MCF 10A (cell line): Measurements from ENCODE around the gene OR2V2. TPM values are rescaled to one million over a fixed set of nuclear protein-coding genes. Genes with fewer than 3 reads are reported as not detected.

Source experiments
- BruUV-seq: library from RNA; stranded (reverse); fragments of 400-500 nt; replicated peaks from 2 replicates; lab custom pipeline; 2021; lab: Mats Ljungman, UMichigan
- CTCF ChIA-PET: fragments of 300-600 bp; sonication (Branson Sonifier 250); formaldehyde crosslinking; extraction: SDS; loops from one replicate; lab custom pipeline; 2021; ENCODE audit warnings: antibody characterized with exemption, inconsistent platforms; lab: Yijun Ruan, JAX
- POLR2A ChIA-PET: fragments of 300-600, 350-650 bp; sonication (Branson Sonifier 250); formaldehyde crosslinking; extraction: SDS; loops from one replicate; lab custom pipeline; 2020; ENCODE audit warnings: antibody characterized with exemption, inconsistent platforms; lab: Yijun Ruan, JAX
- DNase-seq: peaks from one replicate; pipeline ENCODE4 v3.0.0-alpha.2; 2018; ENCODE audit not compliant: unreplicated experiment
- H3K27ac Mint-ChIP-seq: one replicate; pipeline ENCODE4 v1.8.0; 2022; ENCODE audit warnings: mild to moderate bottlenecking, low read depth, mixed read lengths; ENCODE audit not compliant: unreplicated experiment
- H3K27me3 Mint-ChIP-seq: one replicate; pipeline ENCODE4 v1.8.0; 2022; ENCODE audit warnings: mixed read lengths; ENCODE audit not compliant: insufficient read depth, unreplicated experiment
- H3K36me3 Mint-ChIP-seq: one replicate; pipeline ENCODE4 v1.8.0; 2022; ENCODE audit warnings: mild to moderate bottlenecking, moderate library complexity, mixed read lengths; ENCODE audit not compliant: insufficient read depth, unreplicated experiment
- H3K4me1 Mint-ChIP-seq: one replicate; pipeline ENCODE4 v1.8.0; 2022; ENCODE audit warnings: mixed read lengths; ENCODE audit not compliant: insufficient read depth, unreplicated experiment
- H3K4me3 Mint-ChIP-seq: one replicate; pipeline ENCODE4 v1.8.0; 2022; ENCODE audit warnings: mild to moderate bottlenecking, moderate library complexity, mixed read lengths; ENCODE audit not compliant: unreplicated experiment
- H3K9me3 Mint-ChIP-seq: one replicate; pipeline ENCODE4 v1.8.0; 2022; ENCODE audit warnings: mixed read lengths; ENCODE audit not compliant: unreplicated experiment
- intact Hi-C: fragments of 100-400 bp; cut with micrococcal nuclease; formaldehyde crosslinking; loops from 2 replicates; pipeline ENCODE4 v1.14.1; 2022
- total RNA-seq: library from RNA; stranded (reverse); gene quantifications from 2 replicates; pipeline ENCODE4 v1.2.3, GENCODE V29; 2022
- TF ChIP-seq, protein P1 (sequence below): fragments of 200-600 bp; IDR thresholded peaks from one replicate; pipeline ENCODE4 v1.8.0; 2022; ENCODE audit warnings: antibody characterized with exemption, mild to moderate bottlenecking; ENCODE audit not compliant: unreplicated experiment

OR2V2 gene
- total RNA-seq, 1 experiment from 2014 or later = not detected

DNA sequence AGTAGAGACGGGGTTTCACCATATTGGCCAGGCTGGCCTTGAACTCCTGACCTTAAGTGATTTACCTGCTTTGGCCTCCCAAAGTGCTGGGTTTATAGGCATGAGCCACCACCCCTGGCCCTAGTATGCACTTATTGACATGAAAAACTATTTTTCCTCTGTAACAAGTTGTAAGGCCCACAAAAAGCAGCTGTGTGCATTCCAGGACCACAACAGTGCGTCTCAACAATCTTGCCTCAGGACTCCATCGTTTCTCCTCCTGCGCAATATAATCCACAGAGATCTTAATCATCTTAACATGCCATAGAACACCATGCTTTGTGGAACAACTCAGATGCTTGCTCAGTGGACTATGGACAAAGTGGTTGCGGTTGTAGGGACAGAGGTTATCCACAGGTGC is 26.6 kb upstream of the OR2V2 start:
- Mint-ChIP-seq H3K27me3 (no peaks in the 10 kb centered on the region), H3K9me3 (peaks cover 6% of the 10 kb centered on the region), H3K27ac (no peak overlapping the region), H3K36me3 (no peaks in the 10 kb centered on the region), H3K4me1 (peaks cover 6% of the 10 kb centered on the region), H3K4me3 (no peak overlapping the region)
- intact Hi-C loops = no loop called here
- no peak for DNase-seq
- no TSS peak for BruUV-seq
- CTCF ChIA-PET = no interaction called here
- POLR2A ChIA-PET = interaction anchor here (1.3 kb wide), 1 partner anchor 13 kb away, joined by 5 read pairs; no protein-coding TSS in a partner anchor
- TF ChIP-seq, protein P1, sequence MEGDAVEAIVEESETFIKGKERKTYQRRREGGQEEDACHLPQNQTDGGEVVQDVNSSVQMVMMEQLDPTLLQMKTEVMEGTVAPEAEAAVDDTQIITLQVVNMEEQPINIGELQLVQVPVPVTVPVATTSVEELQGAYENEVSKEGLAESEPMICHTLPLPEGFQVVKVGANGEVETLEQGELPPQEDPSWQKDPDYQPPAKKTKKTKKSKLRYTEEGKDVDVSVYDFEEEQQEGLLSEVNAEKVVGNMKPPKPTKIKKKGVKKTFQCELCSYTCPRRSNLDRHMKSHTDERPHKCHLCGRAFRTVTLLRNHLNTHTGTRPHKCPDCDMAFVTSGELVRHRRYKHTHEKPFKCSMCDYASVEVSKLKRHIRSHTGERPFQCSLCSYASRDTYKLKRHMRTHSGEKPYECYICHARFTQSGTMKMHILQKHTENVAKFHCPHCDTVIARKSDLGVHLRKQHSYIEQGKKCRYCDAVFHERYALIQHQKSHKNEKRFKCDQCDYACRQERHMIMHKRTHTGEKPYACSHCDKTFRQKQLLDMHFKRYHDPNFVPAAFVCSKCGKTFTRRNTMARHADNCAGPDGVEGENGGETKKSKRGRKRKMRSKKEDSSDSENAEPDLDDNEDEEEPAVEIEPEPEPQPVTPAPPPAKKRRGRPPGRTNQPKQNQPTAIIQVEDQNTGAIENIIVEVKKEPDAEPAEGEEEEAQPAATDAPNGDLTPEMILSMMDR = no peak

DNA sequence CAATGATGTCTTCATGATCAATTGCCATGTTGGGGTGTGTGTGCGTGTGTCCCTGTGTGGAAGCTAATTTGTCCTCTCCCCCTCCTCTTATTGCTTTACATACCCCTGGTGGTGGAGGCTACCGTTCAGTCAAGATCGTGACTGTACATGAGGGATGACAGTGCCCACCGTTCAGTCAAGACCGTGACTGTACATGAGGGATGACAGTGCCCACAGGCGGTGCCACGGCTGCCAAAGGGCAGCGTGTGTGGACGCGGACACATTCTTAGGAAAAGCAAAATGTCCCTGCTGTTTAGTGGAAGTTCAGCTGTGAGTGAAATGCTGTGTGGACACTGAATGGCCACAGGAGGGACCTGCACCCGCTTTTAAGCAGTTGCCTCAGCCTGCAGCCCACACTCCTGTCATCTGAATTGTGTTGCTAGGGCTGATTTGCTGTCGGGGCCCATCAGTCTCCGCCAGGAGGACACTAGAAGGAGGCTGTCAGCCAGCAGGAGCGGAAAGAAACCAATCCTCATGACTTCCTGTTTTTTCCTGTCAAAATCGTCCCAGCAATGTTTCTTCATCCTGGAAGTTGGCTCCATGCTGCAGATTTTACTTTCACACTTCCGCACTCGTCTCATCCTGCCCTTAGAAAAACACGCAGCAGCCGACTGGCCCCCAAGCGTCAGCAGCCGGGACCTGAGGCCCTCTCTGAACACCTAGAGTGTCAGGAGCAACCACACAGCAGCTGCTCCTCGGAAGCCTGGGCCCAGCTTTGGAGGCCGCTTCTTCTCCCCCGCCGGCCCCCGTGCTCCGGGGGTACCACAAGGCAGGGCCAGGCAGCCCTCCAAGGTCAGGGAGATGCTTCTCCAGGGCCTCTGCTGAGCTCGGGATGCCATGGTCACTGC is 25.5 kb upstream of the OR2V2 start:
- no peaks in the 10 kb centered on the region for H3K36me3 Mint-ChIP-seq
- intact Hi-C loops = no loop called here
- H3K27me3 Mint-ChIP-seq = no peaks in the 10 kb centered on the region
- no peak for DNase-seq
- peaks cover 3% of the 10 kb centered on the region for H3K9me3 Mint-ChIP-seq
- TF ChIP-seq, protein P1 = no peak
- POLR2A ChIA-PET = interaction anchor here (0.6 to 1.3 kb wide), 2 partner anchors 12 to 110 kb away, joined by 3 to 5 read pairs; no protein-coding TSS in a partner anchor
- BruUV-seq = no TSS peak
- peaks cover 1% of the 10 kb centered on the region for H3K4me1 Mint-ChIP-seq
- CTCF ChIA-PET = interaction anchor here (0.6 to 0.8 kb wide), 2 partner anchors 12 to 19 kb away, joined by 3 read pairs; no protein-coding TSS in a partner anchor
- no peak overlapping the region for H3K27ac Mint-ChIP-seq
- H3K4me3 Mint-ChIP-seq = no peak overlapping the region

DNA sequence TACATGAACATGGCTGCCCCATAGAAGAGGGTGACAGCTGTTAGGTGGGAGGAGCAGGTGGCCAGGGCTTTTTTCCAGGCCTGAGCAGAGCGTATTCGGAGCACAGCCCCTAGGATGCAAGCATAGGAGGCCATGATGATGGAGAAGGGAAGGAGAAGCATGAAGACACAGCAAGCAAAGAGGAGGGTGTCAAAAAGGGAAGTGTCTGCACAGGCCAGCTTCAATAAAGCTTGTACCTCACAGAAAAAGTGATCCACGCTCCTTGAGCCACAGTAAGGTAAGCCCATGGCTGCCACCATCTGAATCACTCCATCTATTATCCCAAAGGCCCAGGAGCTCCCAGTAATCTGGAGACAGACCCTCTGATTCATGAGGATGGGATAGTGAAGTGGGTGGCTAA is 22.9 kb upstream of the OR2V2 start:
- DNase-seq = no peak
- Mint-ChIP-seq H3K4me3 (no peak overlapping the region), H3K27ac (no peak overlapping the region), H3K36me3 (no peaks in the 10 kb centered on the region), H3K9me3 (no peaks in the 10 kb centered on the region), H3K27me3 (peaks cover 21% of the 10 kb centered on the region), H3K4me1 (no peaks in the 10 kb centered on the region)
- TF ChIP-seq, protein P1 = no peak
- BruUV-seq = no TSS peak
- intact Hi-C loops = no loop called here
- POLR2A ChIA-PET = no interaction called here
- CTCF ChIA-PET = no interaction called here

- no TSS peak for BruUV-seq
- ChIA-PET CTCF (no interaction called here), POLR2A (no interaction called here)
- H3K4me1 Mint-ChIP-seq = no peaks in the 10 kb centered on the region
- intact Hi-C loops = no loop called here
- H3K27me3 Mint-ChIP-seq = peaks cover 38% of the 10 kb centered on the region
- no peak overlapping the region for H3K4me3 Mint-ChIP-seq
- H3K27ac Mint-ChIP-seq = no peak overlapping the region
- H3K9me3 Mint-ChIP-seq = no peaks in the 10 kb centered on the region
- H3K36me3 Mint-ChIP-seq = no peaks in the 10 kb centered on the region
- TF ChIP-seq, protein P1 = no peak
- DNase-seq = no peak
Measured at GRCh38 chr5:181126841-181127240, 20.5 kb upstream of the OR2V2 start.
